Left lobe of liver (tissue), 2 donors: Measurements from ENCODE around the gene CLEC10A. TPM values are rescaled to one million over a fixed set of nuclear protein-coding genes. Genes with fewer than 3 reads are reported as not detected.
"Not testable (repeated sequence)": the region's sequence is repeated elsewhere in the genome, so short reads cannot be mapped to it uniquely, and the experiment has no call there.

Source experiments
- ATAC-seq: fragments of 200-7000 bp; cut with Tn5 transposase; one replicate; pipeline ENCODE4 v1.9.1; 2020; ENCODE audit warnings: mild to moderate bottlenecking, moderate library complexity
- DNase-seq: peaks from one replicate; pipeline ENCODE4 v3.0.0-alpha.2; 2020; ENCODE audit warnings: low spot score
- total RNA-seq: library from RNA; stranded (reverse); gene quantifications from one replicate; pipeline ENCODE4 v1.2.1, GENCODE V29; 2021
- donor health status: DM: no; HTN: no; CAD: no; lungs with moderate emphysema.
- donor health status: DM: no; HTN: yes; CAD: no.

The CLEC10A gene
- total RNA-seq, 1 donor from 2014 or later, result 1.1 TPM

DNA sequence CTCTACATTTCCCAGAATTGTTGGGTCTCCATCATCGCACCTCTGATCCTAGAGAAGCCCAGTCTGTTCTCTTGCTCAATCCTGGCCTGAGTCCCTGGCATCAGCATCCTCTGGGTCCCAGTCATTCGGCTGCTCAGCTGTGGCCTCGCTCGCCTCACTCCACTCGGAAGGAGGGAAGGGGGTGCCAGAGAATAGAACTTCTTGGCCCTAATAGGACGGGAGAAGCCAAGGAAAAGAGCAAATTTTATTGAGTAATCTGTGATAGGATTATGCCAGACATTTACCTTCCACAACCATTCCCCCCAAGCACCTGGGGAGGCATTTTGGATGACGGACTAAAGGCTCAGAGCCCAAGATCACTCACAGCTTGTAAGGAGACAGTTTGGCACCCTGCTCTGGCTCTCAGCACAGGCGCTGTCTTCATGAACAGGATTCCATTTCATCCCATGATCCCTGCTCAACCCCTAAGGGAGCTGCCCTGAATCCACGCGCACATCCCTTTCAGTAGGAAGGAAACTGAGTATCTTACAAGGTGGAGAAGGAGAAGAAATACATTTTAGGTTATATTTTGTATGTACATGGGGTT lies 498 bp upstream of the CLEC10A start:
- ATAC-seq (peak; percentile 70), DNase-seq (no peak)

DNA sequence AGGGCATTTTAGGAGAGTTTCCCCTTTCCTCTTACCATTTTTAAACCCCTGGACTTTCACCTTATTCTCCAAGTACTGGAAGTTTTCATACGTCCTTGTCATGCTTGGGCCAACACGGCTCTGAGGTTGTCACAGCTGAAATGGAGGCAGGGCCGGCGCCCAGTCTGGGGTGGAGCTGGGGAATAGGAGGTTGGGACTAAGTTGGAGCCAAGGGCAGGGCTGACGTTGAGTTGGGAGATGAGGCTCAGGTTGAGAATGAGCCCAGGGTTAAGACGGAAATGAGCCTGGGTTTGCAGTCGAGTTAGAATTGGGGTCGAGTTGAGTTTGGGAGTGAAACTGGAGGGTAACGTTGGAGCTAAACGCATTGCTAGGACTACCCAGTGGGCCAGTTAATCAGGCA lies 1.3 kb downstream of the CLEC10A start:
- no peak for DNase-seq

DNA sequence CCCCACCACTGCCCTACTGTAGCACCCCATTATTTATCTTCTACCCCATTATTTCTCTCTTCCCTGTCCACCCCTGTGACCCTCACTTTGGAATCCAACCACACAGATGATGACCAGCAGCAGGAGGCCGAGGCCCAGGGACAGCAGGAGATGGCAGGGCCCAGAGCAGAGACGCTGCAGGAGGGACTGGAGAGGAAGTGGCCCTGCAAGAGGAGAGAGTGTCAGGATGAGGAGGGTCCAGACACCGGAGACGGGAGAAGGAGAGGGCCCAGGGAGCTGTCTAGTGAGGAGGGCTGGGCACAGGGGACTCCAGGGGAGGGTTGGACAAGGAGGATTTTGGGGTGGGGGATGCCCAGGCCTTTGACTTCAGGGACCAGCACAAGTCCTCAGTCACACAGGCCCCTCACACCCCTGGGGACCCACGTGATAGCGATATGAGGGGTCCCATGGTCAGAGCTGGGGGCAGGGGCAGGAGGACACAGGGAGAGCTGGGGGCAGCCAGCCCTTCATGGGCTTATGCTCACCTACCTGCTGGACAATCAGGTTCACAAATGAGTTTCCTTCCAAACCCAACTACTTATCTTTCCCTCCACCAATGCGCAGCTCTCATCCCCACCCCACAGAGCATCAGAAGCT lies 2.0 kb downstream of the CLEC10A start:
- no peak for ATAC-seq
- no peak for DNase-seq

More for the DNA sequence above, 1.3 kb downstream of the CLEC10A start:
- no peak for ATAC-seq

DNA sequence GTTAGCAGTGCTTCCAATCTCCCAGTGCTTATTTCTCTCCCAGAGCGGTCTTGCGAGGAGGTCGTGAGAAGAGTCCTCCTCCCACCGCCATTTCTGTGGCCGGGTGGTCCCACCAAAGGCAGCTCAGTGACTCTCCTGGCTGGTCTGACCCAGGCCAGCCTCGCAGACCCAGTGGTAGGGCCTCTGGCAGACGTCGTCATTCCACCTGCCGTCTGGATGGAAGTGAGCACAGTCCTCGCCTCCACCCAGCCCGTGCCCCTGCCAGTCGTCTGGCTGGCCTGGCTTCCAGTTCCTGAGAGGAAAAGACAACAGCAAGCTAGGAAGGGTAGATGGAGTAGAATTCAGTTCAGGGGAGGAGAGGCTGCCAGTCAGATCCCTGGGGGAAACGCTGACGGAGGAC lies 5.1 kb downstream of the CLEC10A start:
- ATAC-seq (no peak), DNase-seq (no peak)

DNA sequence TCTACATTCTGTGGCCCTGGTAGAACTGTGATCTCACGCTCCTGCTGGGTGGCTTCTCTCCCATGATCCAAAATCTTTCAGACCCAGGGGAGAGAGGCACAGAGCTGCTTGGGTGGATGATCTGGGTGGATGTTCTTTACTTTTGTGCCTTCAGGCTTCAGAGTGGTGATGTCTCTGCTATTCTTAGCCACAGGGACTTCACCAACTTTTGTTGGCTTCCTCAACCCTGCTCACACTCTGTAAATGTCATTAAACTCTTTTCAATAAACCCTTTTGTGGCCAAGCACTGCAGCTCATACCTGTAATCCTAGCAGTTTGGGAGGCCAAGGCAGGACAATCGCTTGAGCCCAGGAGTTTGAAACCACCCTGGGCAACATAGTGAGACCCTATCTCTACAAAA lies 7.6 kb downstream of the CLEC10A start:
- DNase-seq, result no peak

DNA sequence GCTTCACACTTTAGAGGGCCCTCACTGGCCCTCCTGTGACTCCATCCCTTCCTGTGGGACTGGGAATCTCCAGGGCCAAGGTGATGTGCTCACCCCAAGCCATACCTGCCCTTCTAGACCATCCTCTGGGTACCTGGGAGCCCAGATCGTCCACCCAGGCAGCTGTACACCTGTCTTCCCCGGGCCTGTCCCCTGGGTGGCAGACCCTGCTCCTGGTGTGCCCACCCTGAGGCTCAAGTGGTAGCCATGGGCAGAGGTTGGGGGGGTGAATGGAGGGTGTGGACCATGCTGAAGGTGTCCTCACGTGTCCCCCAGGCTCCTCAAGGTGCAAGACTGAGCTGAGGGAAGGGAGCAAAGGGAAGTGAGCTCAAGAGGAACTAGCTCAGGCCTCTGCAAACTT lies 9.3 kb downstream of the CLEC10A start:
- ATAC-seq (no peak), DNase-seq (no peak)

More for the DNA sequence above, 7.6 kb downstream of the CLEC10A start:
- ATAC-seq, result no peak

DNA sequence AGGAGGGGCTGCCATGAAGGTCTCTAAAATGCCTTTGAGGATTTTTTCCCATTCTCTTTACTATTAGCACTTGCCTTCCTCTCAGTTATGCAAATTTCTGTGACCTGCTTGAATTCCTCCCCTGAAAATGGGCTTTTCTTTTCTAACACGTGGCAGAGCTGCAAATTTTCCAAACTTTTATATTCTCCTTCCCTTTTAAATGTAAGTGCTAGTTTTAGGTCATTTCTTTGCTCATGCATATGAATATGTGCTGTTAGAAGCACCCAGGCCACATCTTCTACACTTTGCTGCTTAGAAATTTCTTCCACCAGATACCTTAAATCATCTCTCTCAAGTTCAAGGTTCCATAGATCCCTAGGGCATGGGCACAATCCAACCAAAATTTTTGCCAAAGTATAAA lies 11.8 kb downstream of the CLEC10A start:
- DNase-seq, result no peak
- ATAC-seq, result no peak

DNA sequence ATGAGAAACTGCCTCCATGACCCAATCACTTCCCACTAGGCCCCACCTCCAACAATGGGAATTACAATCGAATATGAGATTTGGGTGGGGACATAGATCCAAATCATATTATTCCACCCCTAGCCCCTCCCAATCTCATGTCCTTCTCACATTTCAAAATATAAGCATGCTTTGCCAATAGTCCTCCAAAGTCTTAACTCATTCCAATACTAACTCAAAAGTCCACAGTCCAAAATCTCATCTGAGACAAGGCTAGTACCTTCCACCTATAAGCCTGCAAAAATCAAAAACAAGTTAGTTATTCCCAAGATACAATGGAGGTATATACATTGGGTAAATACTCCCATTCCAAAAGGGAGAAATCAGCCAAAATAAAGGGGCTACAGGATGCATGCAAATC lies 12.9 kb downstream of the CLEC10A start:
- no peak for DNase-seq
- peak; percentile 79 for ATAC-seq

DNA sequence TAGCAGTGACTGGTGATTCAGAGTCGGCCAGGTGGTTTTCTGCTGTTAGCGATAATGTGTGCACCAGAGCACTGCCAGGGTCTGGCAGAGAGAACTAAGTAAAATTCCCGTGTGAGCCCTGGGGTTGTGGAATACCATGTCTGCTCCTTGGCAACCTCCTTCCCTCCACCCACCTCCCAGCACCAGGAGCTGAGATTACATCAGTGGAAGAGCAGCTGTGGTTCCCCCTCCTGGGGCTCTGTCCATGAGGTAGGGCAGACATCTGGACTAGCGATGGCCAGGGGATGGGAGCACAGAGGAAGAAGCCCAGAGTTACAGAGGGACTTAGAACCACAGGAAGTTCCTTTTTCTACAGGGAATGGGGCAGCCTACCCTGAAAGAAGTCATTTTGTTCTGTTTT lies 15.8 kb downstream of the CLEC10A start:
- no peak for ATAC-seq
- no peak for DNase-seq

DNA sequence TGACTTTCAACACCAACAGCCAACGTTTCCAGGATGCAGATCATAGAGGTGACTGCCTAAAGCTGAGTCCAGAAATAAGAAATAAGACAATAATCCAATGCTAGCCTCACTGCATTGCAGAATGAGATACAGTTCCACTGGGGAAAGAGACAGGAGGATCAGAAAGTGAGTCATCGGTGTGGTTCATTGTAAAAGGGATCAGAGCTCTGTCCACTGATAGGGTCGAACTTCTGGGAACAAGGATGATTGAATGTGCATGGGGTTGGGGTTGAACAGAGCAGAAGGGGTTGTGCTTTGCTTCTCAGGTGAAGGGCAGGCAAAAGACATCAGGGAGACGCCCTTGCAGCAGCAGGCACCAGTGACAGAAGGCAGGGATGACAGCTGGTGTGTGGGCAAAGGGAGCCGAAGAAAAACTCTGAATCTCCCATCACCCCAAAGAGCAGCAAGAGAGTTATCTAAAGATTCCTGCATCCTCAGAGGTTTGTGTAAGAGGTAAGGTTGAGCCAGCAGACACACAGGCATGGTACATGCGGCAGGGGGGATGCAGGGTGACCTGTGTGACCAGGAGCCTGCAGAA lies 16.4 kb downstream of the CLEC10A start:
- DNase-seq (no peak), ATAC-seq (no peak)

DNA sequence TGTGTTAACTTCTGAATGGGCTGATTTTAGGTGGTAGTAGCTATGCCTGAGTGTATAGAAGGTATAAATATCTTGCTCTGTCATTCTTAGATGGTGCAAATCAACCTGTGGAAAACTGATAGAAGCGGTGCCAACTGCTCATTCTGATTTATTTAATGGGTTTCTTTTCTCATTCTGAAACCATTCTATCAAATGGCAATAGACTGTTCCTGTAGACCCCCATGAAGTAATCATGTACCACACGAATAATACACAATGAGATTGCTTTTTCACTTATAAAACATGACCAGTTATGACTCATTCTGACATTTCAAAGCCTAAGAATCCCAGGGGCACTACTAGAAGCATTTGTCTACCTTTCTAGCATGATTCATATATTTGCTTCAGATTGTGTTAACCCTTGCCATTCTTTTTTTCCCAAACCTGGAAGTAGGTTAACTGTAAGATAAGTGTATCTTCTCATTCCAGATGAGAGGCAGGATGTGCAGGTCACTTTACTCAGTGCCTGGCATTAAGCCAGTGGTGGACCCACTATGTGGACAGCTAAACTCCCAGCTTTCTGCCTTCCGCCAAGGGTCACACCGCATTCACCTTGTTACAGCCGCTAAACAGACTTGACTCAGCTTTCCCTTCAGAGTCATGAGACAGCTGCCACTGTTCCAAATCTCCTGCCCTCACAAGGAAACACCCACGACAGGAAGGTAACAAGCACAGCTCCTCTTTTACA lies 19.7 kb downstream of the CLEC10A start:
- DNase-seq (no peak), ATAC-seq (no peak)

DNA sequence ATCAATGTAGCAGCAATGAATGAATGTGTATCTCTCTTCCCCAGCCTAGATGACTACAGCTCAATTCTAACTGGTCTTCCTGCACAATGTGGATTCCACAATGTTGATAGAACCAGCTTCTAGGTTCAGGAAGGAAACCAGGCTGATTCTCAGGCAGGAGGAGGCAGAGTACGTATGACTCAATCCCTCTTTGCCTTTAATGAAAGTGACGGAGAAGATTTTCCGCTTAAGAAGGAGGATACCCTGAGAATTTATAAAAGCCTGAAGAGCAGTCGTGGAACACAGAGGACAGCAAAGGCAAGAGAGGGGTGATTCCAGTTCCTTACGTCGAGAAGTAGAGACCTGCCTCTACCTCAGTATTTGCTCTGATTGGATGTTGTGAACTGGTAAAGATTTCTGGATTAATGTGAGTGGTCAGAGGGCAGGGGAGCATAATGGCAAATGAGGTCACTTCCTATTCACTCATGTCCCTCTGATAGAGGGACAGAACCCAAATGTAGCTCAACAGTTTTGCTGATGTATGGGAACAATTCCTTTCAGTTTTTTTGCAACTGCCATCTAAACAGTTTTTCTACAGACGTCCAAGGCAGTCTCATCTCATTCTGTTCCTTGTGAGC lies 21.1 kb downstream of the CLEC10A start:
- DNase-seq (no peak), ATAC-seq (peak; percentile 32)

DNA sequence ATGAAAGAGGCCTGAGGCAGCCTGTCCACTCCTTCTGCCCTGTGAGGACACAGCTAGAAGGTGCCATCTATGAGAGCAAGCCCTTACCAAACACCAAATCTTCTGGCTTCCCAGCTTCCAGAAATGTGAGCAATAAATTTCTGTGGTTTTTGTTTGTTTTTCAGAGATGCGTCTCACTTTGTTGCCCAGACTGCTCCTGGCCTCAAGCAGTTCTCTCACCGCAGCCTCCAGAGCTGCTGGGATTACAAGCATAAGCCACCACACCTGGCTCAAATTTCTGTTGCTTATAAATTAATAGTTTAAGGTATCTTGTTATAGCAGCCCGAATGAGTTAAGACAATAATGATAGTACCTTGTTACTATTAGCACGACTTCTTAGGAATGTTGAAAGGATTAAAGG lies 23.7 kb downstream of the CLEC10A start:
- no peak for DNase-seq
- no peak for ATAC-seq

DNA sequence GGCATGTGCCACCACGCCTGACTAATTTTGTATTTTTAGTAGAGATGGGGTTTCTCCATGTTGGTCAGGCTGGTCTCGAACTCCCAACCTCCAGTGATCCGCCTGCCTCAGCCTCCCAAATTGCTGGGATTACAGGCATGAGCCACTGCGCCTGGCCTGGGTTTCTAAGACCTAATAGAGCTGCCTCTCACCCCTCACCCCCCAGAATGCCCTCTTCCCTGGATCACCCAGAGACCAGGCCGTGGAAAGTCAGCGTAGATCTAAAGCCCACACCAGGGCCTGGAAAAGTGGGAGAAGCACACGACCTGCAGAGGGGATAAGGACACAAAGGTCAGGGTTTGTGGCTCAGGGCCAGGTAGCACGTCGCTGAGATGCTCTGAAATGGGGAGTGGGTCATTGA lies 29.5 kb downstream of the CLEC10A start:
- not testable (repeated sequence) for ATAC-seq

DNA sequence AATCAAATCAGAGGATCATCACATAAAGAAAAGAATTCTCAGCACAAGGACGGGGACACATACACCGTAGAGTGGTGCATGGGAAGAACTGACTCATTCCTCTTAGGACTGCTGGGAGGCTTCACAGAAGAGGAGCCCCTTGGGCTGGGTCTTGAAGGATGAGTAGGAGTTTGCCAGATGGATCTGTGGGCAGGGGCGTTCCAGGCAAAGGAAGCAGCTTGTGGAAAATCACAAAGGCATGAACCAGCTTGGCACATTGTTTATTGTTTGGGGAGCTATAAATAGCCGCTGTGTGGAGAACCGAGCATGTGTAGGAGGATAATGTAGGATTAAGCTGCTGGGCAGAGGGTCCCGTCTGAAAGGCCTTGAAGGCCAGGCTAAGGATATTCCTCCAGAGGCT lies 31.1 kb downstream of the CLEC10A start:
- no peak for DNase-seq
- ATAC-seq, result no peak

More for the DNA sequence above, 29.5 kb downstream of the CLEC10A start:
- DNase-seq, result not testable (repeated sequence)

DNA sequence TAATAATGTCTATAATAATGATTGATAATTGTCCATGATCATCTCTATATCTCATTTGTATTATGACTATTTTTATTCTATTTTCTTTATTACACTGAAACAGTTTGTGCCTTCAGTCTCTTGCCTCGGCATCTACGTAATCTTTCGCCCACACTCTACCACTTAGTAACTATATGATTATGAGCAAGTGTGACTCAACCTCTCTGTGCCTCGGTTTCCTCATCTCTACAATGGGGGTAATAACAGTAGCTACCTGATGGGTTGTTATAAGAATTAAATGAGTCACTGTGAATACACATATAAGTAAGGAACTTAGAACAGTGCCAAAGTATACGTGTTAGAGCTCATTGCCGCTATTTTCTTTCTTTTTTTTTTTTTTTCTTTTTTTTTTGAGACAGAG lies 32.5 kb downstream of the CLEC10A start:
- ATAC-seq, result no peak
- no peak for DNase-seq

DNA sequence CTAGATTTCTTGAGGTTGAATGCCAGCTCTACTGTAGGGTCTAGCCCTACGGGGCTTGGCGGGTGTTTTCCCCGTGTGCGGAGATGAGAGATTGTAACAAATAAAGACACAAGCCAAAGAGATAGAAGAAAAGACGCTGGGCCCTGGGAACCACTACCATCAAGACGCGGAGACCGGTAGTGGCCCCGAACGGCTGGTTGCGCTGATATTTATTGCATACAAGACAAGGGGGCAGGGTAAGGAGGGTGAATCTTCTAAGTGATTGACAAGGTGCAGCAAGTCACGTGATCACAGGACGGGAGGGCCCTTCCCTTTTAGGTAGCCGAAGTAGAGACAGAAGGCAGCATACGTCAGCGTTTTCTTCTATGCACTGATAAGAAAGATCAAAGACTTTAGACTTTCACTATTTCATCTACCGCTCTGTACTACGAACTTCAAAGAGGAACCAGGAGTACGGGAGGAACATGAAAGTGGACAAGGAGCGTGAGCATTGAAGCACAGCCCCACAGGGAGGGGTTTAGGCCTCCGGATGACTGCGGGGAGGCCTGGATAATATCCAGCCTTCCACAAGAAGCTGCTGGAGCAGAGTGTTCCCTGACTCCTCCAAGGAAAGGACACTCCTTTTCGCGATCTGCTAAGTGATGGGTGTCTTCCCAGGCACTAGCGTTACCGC lies 33.2 kb downstream of the CLEC10A start:
- not testable (repeated sequence) for DNase-seq, ATAC-seq

DNA sequence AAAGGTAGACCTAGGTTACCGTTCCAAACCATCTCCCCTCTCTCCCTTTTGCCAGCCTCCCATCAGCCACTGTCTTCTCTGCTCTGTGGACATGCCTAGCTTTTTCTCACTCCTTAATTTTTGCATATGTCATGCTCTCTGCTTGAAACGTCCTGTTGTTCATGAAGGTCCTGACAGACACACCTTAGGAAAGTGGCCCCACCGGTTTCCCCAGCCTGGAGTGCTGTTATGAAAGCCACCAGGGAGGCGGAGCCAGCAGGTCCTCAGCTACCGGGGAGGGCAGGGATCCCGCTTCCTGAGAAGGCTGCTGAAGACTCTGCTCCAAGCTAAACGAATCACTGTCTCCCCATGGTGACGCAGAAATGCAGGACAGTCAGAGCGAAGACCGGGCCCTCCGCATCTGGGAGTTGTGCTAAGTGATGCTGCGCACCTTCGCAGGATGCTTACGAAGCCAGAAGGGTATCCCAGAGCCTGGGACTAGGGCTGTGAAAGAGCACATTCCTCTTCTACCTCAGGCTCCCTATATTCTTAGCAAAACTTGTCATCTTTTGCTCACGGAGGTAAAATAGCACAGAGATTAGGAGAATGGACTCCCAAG lies 33.8 kb downstream of the CLEC10A start:
- no peak for ATAC-seq
- no peak for DNase-seq

DNA sequence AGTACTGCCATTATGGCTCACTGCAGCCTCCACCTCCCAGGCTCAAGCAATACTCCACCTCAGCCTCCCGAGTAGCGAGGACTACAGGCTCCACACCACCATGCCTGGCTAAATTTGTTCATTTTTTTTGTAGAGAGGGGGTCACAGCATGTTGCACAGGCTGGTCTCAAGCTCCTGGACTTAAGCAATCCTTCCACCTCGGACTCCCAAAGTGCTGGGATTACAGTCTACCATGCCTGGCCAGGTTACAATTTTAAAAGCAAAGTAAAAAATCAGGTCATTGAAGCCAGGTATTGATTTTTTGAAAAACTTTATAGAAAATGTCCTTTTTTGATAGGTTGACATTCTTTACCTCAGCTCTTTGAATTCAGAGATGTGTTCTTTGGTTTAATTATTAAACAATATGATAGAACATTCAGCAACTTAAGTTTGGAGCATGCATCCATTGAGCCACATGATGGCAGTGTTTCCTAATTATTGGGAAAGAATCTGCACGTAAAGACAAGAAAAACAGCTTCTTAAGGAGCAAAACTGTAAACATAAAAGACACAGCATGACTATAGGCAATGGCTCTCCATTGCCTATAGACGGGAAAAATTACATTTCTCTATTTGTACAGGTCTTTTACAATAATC lies 34.4 kb downstream of the CLEC10A start:
- DNase-seq, result no peak
- peak; percentile 36 for ATAC-seq
